OCI-LY7 (cell line): Measurements from ENCODE around the gene PPM1N. TPM values are rescaled to one million over a fixed set of nuclear protein-coding genes. Genes with fewer than 3 reads are reported as not detected.

Source experiments
- BruUV-seq: library from RNA; stranded (reverse); fragments of 400-500 nt; replicated peaks from 2 replicates; lab custom pipeline; 2021; lab: Mats Ljungman, UMichigan
- CTCF ChIA-PET: fragments of 300-600 bp; sonication (Branson Sonifier 250); formaldehyde crosslinking; loops from one replicate; lab custom pipeline; 2022; ENCODE audit warnings: antibody characterized with exemption; ENCODE audit not compliant: unreplicated experiment; lab: Charles Lee
- POLR2A ChIA-PET: fragments of 300-600 bp; sonication (Branson Sonifier 250); formaldehyde crosslinking; loops from one replicate; lab custom pipeline; 2022; ENCODE audit warnings: antibody characterized with exemption; lab: Charles Lee
- DNase-seq: peaks from one replicate; pipeline ENCODE4 v3.0.0-alpha.2; 2015; ENCODE audit warnings: low spot score
- H2AFZ ChIP-seq: fragments of 200-600 bp; sonication (generic), shearing (Covaris generic); 2 replicates; pipeline ENCODE4 v1.6.1; 2014; ENCODE audit warnings: mild to moderate bottlenecking, antibody characterized with exemption, low read length, moderate library complexity
- H3K27ac ChIP-seq: fragments of 200-600 bp; sonication (generic); 2 replicates; pipeline ENCODE4 v1.5.1; 2014; ENCODE audit warnings: mixed run types, low read depth, mild to moderate bottlenecking, moderate library complexity, low read length, inconsistent platforms; ENCODE audit not compliant: poor library complexity, severe bottlenecking
- H3K36me3 ChIP-seq: fragments of 200-600 bp; sonication (generic); 2 replicates; pipeline ENCODE4 v1.6.1; 2014; ENCODE audit warnings: mild to moderate bottlenecking, antibody characterized with exemption, low read length, moderate library complexity, mixed read lengths; ENCODE audit not compliant: insufficient read depth
- H3K4me1 ChIP-seq: fragments of 200-600 bp; sonication (generic); 2 replicates; pipeline ENCODE4 v1.5.1; 2014; ENCODE audit warnings: mild to moderate bottlenecking, low read length; ENCODE audit not compliant: insufficient read depth, poor library complexity, severe bottlenecking
- H3K4me2 ChIP-seq: fragments of 200-600 bp; sonication (generic); 2 replicates; pipeline ENCODE4 v1.6.1; 2014; ENCODE audit warnings: mild to moderate bottlenecking, low read length
- H3K4me3 ChIP-seq: fragments of 200-600 bp; sonication (generic); 2 replicates; pipeline ENCODE4 v1.5.1; 2014; ENCODE audit warnings: mild to moderate bottlenecking, low read depth, low read length; ENCODE audit not compliant: poor library complexity, severe bottlenecking
- H3K79me2 ChIP-seq: fragments of 200-600 bp; sonication (generic); 2 replicates; pipeline ENCODE4 v1.6.1; 2016; ENCODE audit warnings: low read depth, mild to moderate bottlenecking, low read length, moderate library complexity, mixed read lengths; ENCODE audit not compliant: insufficient read depth
- H3K9me2 ChIP-seq: fragments of 200-600 bp; sonication (generic); 2 replicates; pipeline ENCODE4 v1.6.1; 2016; ENCODE audit warnings: mild to moderate bottlenecking, low read length, mixed read lengths; ENCODE audit not compliant: insufficient read depth
- H3K9me3 ChIP-seq: fragments of 200-600 bp; sonication (generic); 2 replicates; pipeline ENCODE4 v1.6.1; 2014; ENCODE audit warnings: mild to moderate bottlenecking, mixed run types, low read length, mixed read lengths
- H4K20me1 ChIP-seq: fragments of 200-600 bp; sonication (generic); 2 replicates; pipeline ENCODE4 v1.6.1; 2014; ENCODE audit warnings: mild to moderate bottlenecking, antibody characterized with exemption, low read length, moderate library complexity, mixed read lengths; ENCODE audit not compliant: insufficient read depth
- CTCF ChIP-seq: fragments of 200-600 bp; sonication (generic); conservative IDR thresholded peaks from 2 replicates; pipeline ENCODE4 v1.5.1; 2014; ENCODE audit warnings: mild to moderate bottlenecking, antibody characterized with exemption, low read length, moderate library complexity, mixed read lengths
- EZH2phosphoT487 ChIP-seq: fragments of 200-600 bp; sonication (generic); IDR thresholded peaks from 2 replicates; pipeline ENCODE4 v1.6.1; 2018; ENCODE audit warnings: low read depth, borderline replicate concordance, mild to moderate bottlenecking, mixed run types, antibody characterized with exemption, low read length, moderate library complexity, mixed read lengths
- intact Hi-C: fragments of 100-400 bp; cut with micrococcal nuclease; formaldehyde crosslinking; loops from one replicate; pipeline ENCODE4 v1.10.0; 2022; ENCODE audit not compliant: unreplicated experiment
- total RNA-seq, 2 experiments: library from RNA; depleted of rRNA in 1 of 2; stranded (reverse); fragments of >200 nt in 1 of 2; shearing (Covaris generic) in 1 of 2; gene quantifications; 2 replicates each; pipeline ENCODE4 v1.2.3, GENCODE V29; 2014 to 2022

PPM1N gene
- total RNA-seq, 2 experiments from 2014 or later = 1.6 to 2.8 TPM

DNA sequence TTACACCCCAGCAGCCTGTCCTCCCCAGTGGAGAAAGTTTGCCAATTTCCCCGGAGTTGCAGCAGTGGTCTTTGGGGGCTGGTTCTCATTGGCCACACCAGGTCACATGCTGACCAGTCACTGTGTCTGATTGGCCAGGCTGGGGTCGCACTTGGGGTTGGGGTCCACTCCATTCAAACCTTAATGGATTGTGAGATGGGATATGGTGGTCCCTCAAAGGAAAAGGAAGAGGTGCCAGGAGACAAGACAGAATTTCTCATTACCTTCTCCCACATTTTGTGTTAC lies 3.4 kb downstream of the PPM1N start:
- H3K36me3 ChIP-seq = no peaks in the 10 kb centered on the region
- TF ChIP-seq EZH2phosphoT487 (no peak), CTCF (no peak)
- POLR2A ChIA-PET = no interaction called here
- CTCF ChIA-PET = no interaction called here
- no peaks in the 10 kb centered on the region for H3K9me2 ChIP-seq
- no peak overlapping the region for H2AFZ ChIP-seq
- BruUV-seq = no TSS peak
- no peaks in the 10 kb centered on the region; the same call in 1 of the 2 replicates for H3K79me2 ChIP-seq
- peaks cover 44% of the 10 kb centered on the region for H3K4me1 ChIP-seq
- H3K4me3 ChIP-seq = no peak overlapping the region
- no peak overlapping the region for H3K4me2 ChIP-seq
- no peak overlapping the region for H3K27ac ChIP-seq
- H3K9me3 ChIP-seq = no peaks in the 10 kb centered on the region
- H4K20me1 ChIP-seq = no peaks in the 10 kb centered on the region
- intact Hi-C loops = no loop called here
- no peak for DNase-seq

DNA sequence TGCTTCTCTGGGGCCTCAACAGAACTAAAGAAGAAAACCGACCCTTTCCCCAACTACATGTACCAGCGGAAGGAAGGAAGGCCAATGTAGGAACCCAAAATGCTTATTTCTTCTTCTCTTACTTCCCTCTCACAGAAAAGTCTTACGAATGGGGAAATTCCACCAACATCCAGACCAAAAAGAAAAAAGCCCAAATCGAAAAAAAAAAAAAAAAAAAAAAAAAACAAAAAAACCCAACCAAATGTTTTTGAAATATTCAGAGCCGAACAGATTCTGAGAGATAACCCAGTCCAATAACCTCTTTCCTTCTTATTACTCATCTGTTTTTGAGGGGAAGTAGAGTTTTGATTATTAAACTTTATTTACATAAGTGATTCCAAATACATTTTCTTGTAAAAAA lies 3.9 kb downstream of the PPM1N start:
- no peak overlapping the region for H3K4me3 ChIP-seq
- CTCF ChIA-PET = no interaction called here
- no TSS peak for BruUV-seq
- H3K27ac ChIP-seq = no peak overlapping the region
- POLR2A ChIA-PET = no interaction called here
- intact Hi-C loops = no loop called here
- no peak for TF ChIP-seq EZH2phosphoT487
- TF ChIP-seq CTCF = no peak
- H4K20me1 ChIP-seq = no peaks in the 10 kb centered on the region
- H3K4me2 ChIP-seq = no peak overlapping the region
- H3K36me3 ChIP-seq = no peaks in the 10 kb centered on the region
- no peaks in the 10 kb centered on the region; the same call in 1 of the 2 replicates for H3K79me2 ChIP-seq
- H3K9me3 ChIP-seq = no peaks in the 10 kb centered on the region
- no peaks in the 10 kb centered on the region for H3K9me2 ChIP-seq
- H2AFZ ChIP-seq = no peak overlapping the region
- DNase-seq = no peak
- peaks cover 43% of the 10 kb centered on the region for H3K4me1 ChIP-seq

- no peak for DNase-seq
- H2AFZ ChIP-seq = no peak overlapping the region
- intact Hi-C loops = no loop called here
- no peaks in the 10 kb centered on the region for H3K9me3 ChIP-seq
- H3K36me3 ChIP-seq = no peaks in the 10 kb centered on the region
- no TSS peak for BruUV-seq
- H4K20me1 ChIP-seq = no peaks in the 10 kb centered on the region
- H3K79me2 ChIP-seq = peaks cover 9% of the 10 kb centered on the region
- no peak overlapping the region for H3K4me3 ChIP-seq
- CTCF ChIA-PET = no interaction called here
- peaks cover 29% of the 10 kb centered on the region for H3K4me1 ChIP-seq
- H3K27ac ChIP-seq = no peak overlapping the region
- H3K9me2 ChIP-seq = no peaks in the 10 kb centered on the region
- TF ChIP-seq EZH2phosphoT487 (no peak), CTCF (no peak)
- POLR2A ChIA-PET = interaction anchor here (0.6 kb wide), 1 partner anchor 46 kb away, joined by 4 read pairs; no protein-coding TSS in a partner anchor
- H3K4me2 ChIP-seq = no peak overlapping the region
These were observed 5.7 kb downstream of the PPM1N start for GRCh38 chr19:45503909-45504308.
